Activated CD8-positive, alpha-beta memory T cell treated with anti-CD3 and anti-CD28 coated beads for 48 hours (primary cell): Measurements from ENCODE around the gene KLF8.
"Not testable (repeated sequence)": the region's sequence is repeated elsewhere in the genome, so short reads cannot be mapped to it uniquely, and the experiment has no call there.

Source experiments
- DNase-seq, 3 experiments: peaks; one replicate each; pipeline ENCODE4 v3.0.0-alpha.2; 2020; ENCODE audit warnings: low read depth in 2 of 3, low spot score in 2 of 3

KLF8 gene

GRCh38 chrX:56232221-56233082, at the start of gene KLF8:
Gene KLF8 (plus strand): TSS chrX:56232356. CDS start chrX:56233335, 979 bp downstream.
- DNase-seq = no peak

- DNase-seq = not testable (repeated sequence)
Observed at GRCh38 chrX:56206945-56207344, 25.2 kb upstream of the KLF8 start.

GRCh38 chrX:56211701-56212100, 20.5 kb upstream of the KLF8 start:
- no peak for DNase-seq

- DNase-seq = no peak
Observed at GRCh38 chrX:56216332-56216731, 15.8 kb upstream of the KLF8 start.

GRCh38 chrX:56219700-56220099, 12.5 kb upstream of the KLF8 start:
- DNase-seq = no peak

GRCh38 chrX:56221101-56221500, 11.1 kb upstream of the KLF8 start:
- DNase-seq = no peak

- DNase-seq = no peak
Observed at GRCh38 chrX:56222473-56223000, 9.6 kb upstream of the KLF8 start.

GRCh38 chrX:56226980-56227379, 5.2 kb upstream of the KLF8 start:
- no peak for DNase-seq

- DNase-seq = no peak
Observed at GRCh38 chrX:56228914-56229313, 3.2 kb upstream of the KLF8 start.

GRCh38 chrX:56231537-56232090, 542 bp upstream of the KLF8 start:
- no peak for DNase-seq

- no peak for DNase-seq
Observed at GRCh38 chrX:56233100-56233499, 944 bp downstream of the KLF8 start.

- no peak for DNase-seq
Observed at GRCh38 chrX:56233682-56234081, 1.5 kb downstream of the KLF8 start.

- peak in 1 of 3 experiments; percentile 10 for DNase-seq
Observed at GRCh38 chrX:56248492-56248891, 16.3 kb downstream of the KLF8 start.

GRCh38 chrX:56253832-56254703, 21.9 kb downstream of the KLF8 start:
- no peak for DNase-seq

GRCh38 chrX:56268888-56269287, 36.7 kb downstream of the KLF8 start:
- no peak for DNase-seq

- no peak for DNase-seq
Observed at GRCh38 chrX:56278692-56279091, 46.5 kb downstream of the KLF8 start.

- no peak for DNase-seq
Observed at GRCh38 chrX:56279863-56280262, 47.7 kb downstream of the KLF8 start.

GRCh38 chrX:56281789-56282188, 49.6 kb downstream of the KLF8 start:
- no peak for DNase-seq

- DNase-seq = no peak
Observed at GRCh38 chrX:56284269-56284668, 52.1 kb downstream of the KLF8 start.

GRCh38 chrX:56288608-56289007, 56.5 kb downstream of the KLF8 start:
- no peak for DNase-seq

GRCh38 chrX:56289449-56289848, 57.3 kb downstream of the KLF8 start:
- no peak for DNase-seq
